Neural progenitor cell (in vitro differentiated cells): ENCODE data around the gene HMBS. TPM values are rescaled to one million over a fixed set of nuclear protein-coding genes. Genes with fewer than 3 reads are reported as not detected.
"Not testable (repeated sequence)": the region's sequence is repeated elsewhere in the genome, so short reads cannot be mapped to it uniquely, and the experiment has no call there.

Experiments used
- DNase-seq: peaks from one replicate; pipeline ENCODE4 v3.0.0-alpha.2; 2016; ENCODE audit warnings: low spot score
- H2AFZ ChIP-seq: fragments of 200-600 bp; sonication (generic); replicated peaks from 2 replicates; pipeline ENCODE4 v1.6.1; 2016; ENCODE audit warnings: antibody characterized with exemption
- H3F3A ChIP-seq: fragments of 200-600 bp; sonication (generic); 2 replicates; pipeline ENCODE4 v1.6.1; 2016; ENCODE audit warnings: antibody characterized with exemption, low read depth
- H3K27ac ChIP-seq: fragments of 200-600 bp; sonication (generic); 2 replicates; pipeline ENCODE4 v1.5.1; 2016; ENCODE audit warnings: mild to moderate bottlenecking
- H3K27me3 ChIP-seq: fragments of 200-600 bp; sonication (generic); 2 replicates; pipeline ENCODE4 v1.6.1; 2016; ENCODE audit warnings: mild to moderate bottlenecking, moderate library complexity
- H3K36me3 ChIP-seq: fragments of 200-600 bp; sonication (generic); 2 replicates; pipeline ENCODE4 v1.5.1; 2016
- H3K4me1 ChIP-seq: fragments of 200-600 bp; sonication (generic); 2 replicates; pipeline ENCODE4 v1.6.1; 2016; ENCODE audit warnings: mixed run types
- H3K4me2 ChIP-seq: fragments of 200-600 bp; sonication (generic); 2 replicates; pipeline ENCODE4 v1.6.1; 2016
- H3K4me3 ChIP-seq: fragments of 200-600 bp; sonication (generic); 2 replicates; pipeline ENCODE4 v1.5.1; 2016
- H3K79me2 ChIP-seq: fragments of 200-600 bp; sonication (generic); 2 replicates; pipeline ENCODE4 v1.6.1; 2016; ENCODE audit warnings: low read depth
- H3K9ac ChIP-seq: fragments of 200-600 bp; sonication (generic); 2 replicates; pipeline ENCODE4 v1.6.1; 2016
- H3K9me3 ChIP-seq: fragments of 200-600 bp; sonication (generic); 2 replicates; pipeline ENCODE4 v1.5.1; 2016; ENCODE audit warnings: low read depth
- H4K20me1 ChIP-seq: fragments of 200-600 bp; sonication (generic); 2 replicates; pipeline ENCODE4 v1.6.1; 2016; ENCODE audit warnings: low read depth
- H3K27ac Mint-ChIP-seq: 3 replicates; pipeline ENCODE4 v1.8.0; 2021; ENCODE audit warnings: mixed read lengths
- H3K27me3 Mint-ChIP-seq: 2 replicates; pipeline ENCODE4 v1.8.0; 2022; ENCODE audit warnings: low read depth, mild to moderate bottlenecking, inconsistent platforms, moderate library complexity, mixed read lengths; ENCODE audit not compliant: insufficient read depth
- H3K36me3 Mint-ChIP-seq: 3 replicates; pipeline ENCODE4 v1.8.0; 2021; ENCODE audit warnings: mixed read lengths
- H3K4me1 Mint-ChIP-seq: 3 replicates; pipeline ENCODE4 v1.8.0; 2021; ENCODE audit warnings: mixed read lengths
- H3K4me3 Mint-ChIP-seq: 3 replicates; pipeline ENCODE4 v1.8.0; 2021; ENCODE audit warnings: mild to moderate bottlenecking, moderate library complexity, mixed read lengths
- H3K9me3 Mint-ChIP-seq: 3 replicates; pipeline ENCODE4 v1.8.0; 2020; ENCODE audit warnings: mixed read lengths
- CTCF ChIP-seq: fragments of 200-600 bp; sonication (generic); IDR thresholded peaks from 2 replicates; pipeline ENCODE4 v1.5.1; 2017; ENCODE audit warnings: antibody characterized with exemption, mild to moderate bottlenecking
- EZH2 ChIP-seq: fragments of 200-600 bp; sonication (generic); IDR thresholded peaks from 2 replicates; pipeline ENCODE4 v1.6.1; 2017; ENCODE audit warnings: antibody characterized with exemption, mild to moderate bottlenecking, moderate library complexity
- EZH2phosphoT487 ChIP-seq: fragments of 200-600 bp; sonication (generic); IDR thresholded peaks from 2 replicates; pipeline ENCODE4 v1.6.1; 2017; ENCODE audit warnings: antibody characterized with exemption
- total RNA-seq: library from RNA; depleted of rRNA; stranded (reverse); fragments of >200 nt; gene quantifications from 2 replicates; pipeline ENCODE4 v1.2.3, GENCODE V29; 2015; ENCODE audit warnings: low replicate concordance

HMBS gene
- total RNA-seq = 30.0 and 31.1 TPM in 2 replicates

- peaks cover 7% of the 10 kb centered on the region for H3K36me3 Mint-ChIP-seq
- H2AFZ ChIP-seq = peak within 1 kb of the TSS; percentile 97
Observed at GRCh38 chr11:119084663-119085436, at the start of gene HMBS. Gene HMBS (plus strand): TSS chr11:119084881. CDS start chr11:119085034, 153 bp downstream.

DNA sequence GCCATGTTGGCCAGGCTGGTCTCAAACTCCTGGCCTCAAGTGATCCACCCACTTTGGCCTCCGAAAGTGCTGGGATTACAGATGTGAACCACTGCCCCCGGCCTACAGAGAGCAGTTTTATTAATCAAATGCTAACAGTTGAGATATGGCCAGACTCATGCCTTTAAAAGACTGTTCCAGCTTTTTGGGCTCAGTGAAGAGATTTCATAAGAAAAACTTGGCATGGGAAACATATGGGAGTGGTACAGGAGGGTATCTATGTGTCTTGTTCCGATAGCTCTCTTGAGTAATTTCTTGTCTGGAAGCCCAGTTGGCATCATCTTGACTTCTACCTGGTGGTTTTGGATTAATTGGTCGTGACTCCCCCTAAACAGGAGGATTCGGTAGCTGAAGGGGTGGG lies 45.8 kb upstream of the HMBS start:
- no peaks in the 10 kb centered on the region for H3K9me3 ChIP-seq
- no peak for DNase-seq
- Mint-ChIP-seq H3K36me3 (no peaks in the 10 kb centered on the region), H3K9me3 (no peaks in the 10 kb centered on the region), H3K4me1 (peaks cover 17% of the 10 kb centered on the region), H3K27ac (peak overlapping the region; percentile 62), H3K4me3 (peak overlapping the region; percentile 57), H3K27me3 (no peaks in the 10 kb centered on the region)
- H2AFZ ChIP-seq = no peak overlapping the region
- H3K79me2 ChIP-seq = no peaks in the 10 kb centered on the region
- TF ChIP-seq EZH2 (no peak), EZH2phosphoT487 (no peak), CTCF (no peak)
- H3K4me3 ChIP-seq = no peak overlapping the region
- H3K4me1 ChIP-seq = peaks cover 14% of the 10 kb centered on the region
- H3K9ac ChIP-seq = no peak overlapping the region
- H4K20me1 ChIP-seq = no peaks in the 10 kb centered on the region
- no peak overlapping the region for H3K27ac ChIP-seq
- no peaks in the 10 kb centered on the region for H3K27me3 ChIP-seq
- peaks cover 23% of the 10 kb centered on the region for H3F3A ChIP-seq
- peak overlapping the region; percentile 55 for H3K4me2 ChIP-seq
- no peaks in the 10 kb centered on the region for H3K36me3 ChIP-seq

More at GRCh38 chr11:119084663-119085436, at the start of gene HMBS:
- Histone ChIP-seq H3K4me2 (peak within 1 kb of the TSS; percentile 90), H3K4me3 (peak within 1 kb of the TSS; percentile 71), H3K36me3 (no peaks in the 10 kb centered on the region), H3K9ac (peak within 1 kb of the TSS; percentile 53), H3K27ac (peak within 1 kb of the TSS; percentile 81), H3K79me2 (peaks cover 29% of the 10 kb centered on the region), H3K27me3 (no peaks in the 10 kb centered on the region), H3K4me1 (peaks cover 5% of the 10 kb centered on the region), H4K20me1 (peaks cover 15% of the 10 kb centered on the region), H3F3A (peaks cover 24% of the 10 kb centered on the region), H3K9me3 (no peaks in the 10 kb centered on the region)
- DNase-seq = peak; percentile 95
- peak within 1 kb of the TSS; percentile 94 for H3K27ac Mint-ChIP-seq
- H3K4me1 Mint-ChIP-seq = peaks cover 19% of the 10 kb centered on the region
- H3K27me3 Mint-ChIP-seq = peaks cover 4% of the 10 kb centered on the region
- H3K4me3 Mint-ChIP-seq = peak within 1 kb of the TSS; percentile 98
- no peaks in the 10 kb centered on the region for H3K9me3 Mint-ChIP-seq
- TF ChIP-seq EZH2phosphoT487 (no peak), CTCF (no peak), EZH2 (no peak)

DNA sequence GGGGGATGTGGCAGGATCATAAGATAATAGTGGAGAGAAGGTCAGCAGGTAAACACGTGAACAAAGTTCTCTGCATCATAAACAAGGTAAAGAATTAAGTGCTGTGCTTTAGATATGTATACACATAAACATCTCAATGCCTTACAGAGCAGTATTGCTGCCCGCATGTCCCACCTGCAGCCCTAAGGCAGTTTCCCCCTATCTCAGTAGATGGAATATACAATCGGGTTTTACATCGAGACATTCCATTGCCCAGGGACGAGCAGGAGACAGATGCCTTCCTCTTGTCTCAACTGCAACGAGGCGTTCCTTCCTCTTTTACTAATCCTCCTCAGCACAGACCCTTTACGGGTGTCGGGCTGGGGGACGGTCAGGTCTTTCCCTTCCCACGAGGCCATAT lies 45.2 kb upstream of the HMBS start:
- H4K20me1 ChIP-seq, H3K4me3 ChIP-seq, H3K36me3 ChIP-seq, H3K9me3 Mint-ChIP-seq, H3K36me3 Mint-ChIP-seq, H3K27me3 Mint-ChIP-seq, H3K27ac ChIP-seq, H3K9ac ChIP-seq, H3K79me2 ChIP-seq, H3K27me3 ChIP-seq, H3K9me3 ChIP-seq, DNase-seq, H3K4me3 Mint-ChIP-seq: not testable (repeated sequence)
- H3K4me1 ChIP-seq = peaks cover 14% of the 10 kb centered on the region
- peak overlapping the region; percentile 55 for H3K4me2 ChIP-seq
- peak overlapping the region; percentile 13 for H2AFZ ChIP-seq
- Mint-ChIP-seq H3K4me1 (peaks cover 17% of the 10 kb centered on the region), H3K27ac (peak overlapping the region; percentile 62)
- peaks cover 25% of the 10 kb centered on the region for H3F3A ChIP-seq
